ENCODE results near the gene VASH2.

DNA sequence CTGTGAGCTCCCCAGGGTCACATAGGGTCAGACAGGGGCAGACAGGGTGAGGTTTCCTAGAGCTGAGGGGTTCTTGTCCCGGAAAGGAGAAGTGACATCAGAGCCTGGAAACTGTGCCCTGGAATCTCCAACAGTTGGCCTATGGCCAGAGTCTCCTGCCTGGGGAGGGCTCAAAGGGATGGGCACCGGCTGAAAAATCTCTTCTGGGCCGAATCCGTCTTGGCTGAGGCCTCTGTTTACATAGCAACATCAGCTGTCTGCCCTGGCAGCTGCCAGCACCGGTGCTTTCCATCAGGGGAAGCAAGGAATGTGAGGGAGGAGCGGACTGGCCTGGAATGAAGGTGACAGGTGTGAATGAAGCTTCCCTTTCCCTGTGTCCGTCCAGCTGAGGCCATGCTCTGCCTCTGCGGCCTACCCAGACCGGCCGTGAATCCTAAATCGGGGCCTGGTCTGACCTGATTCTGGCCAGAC lies 30.7 kb downstream of the VASH2 start:
- TF ChIP-seq ZNF274 (IDR thresholded peaks at IDR 0.05; ENCODE audit: low read depth, low read length) (no peak), SUZ12 (IDR thresholded peaks at IDR 0.05; ENCODE audit: extremely low read depth, insufficient read depth, insufficient read length) (no peak), YY1 (IDR thresholded peaks at IDR 0.05; ENCODE audit: insufficient read depth, insufficient read length) (no peak)
